ENCODE results near the gene TRPV3.

Gene TRPV3

GRCh38 chr17:3592216-3592860, 34.7 kb upstream of the TRPV3 start:
- no peaks in the 10 kb centered on the region for H3K27me3 ChIP-seq (ENCODE audit: low read length)
- no peaks in the 10 kb centered on the region for H3K79me2 ChIP-seq (ENCODE audit: insufficient read depth, low read length)

DNA sequence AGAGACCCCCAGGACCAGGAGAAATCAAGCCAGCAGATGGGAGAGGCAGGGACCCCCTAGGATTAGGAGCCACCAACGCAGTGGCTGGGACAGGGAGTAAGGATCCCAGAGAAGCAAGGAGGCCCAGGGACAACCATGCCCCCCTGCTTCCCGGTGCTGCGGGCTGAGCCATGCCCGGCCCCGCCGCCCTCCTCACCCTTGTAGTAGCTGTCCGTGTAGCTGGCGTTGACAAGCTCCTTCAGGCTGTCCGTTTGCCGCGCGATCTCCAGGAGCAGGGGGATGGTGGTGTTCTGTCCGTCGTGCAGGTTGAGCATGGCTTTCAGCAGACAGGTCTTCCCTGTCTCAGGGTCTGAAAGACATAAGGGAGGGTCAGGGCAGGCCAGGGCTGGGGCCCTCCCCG, 33.2 kb upstream of the TRPV3 start:
- Histone ChIP-seq H2AFZ (ENCODE audit: low read depth, low read length, severe bottlenecking) (no peak overlapping the region), H3K27me3 (ENCODE audit: low read length) (no peaks in the 10 kb centered on the region), H3K9me3 (ENCODE audit: insufficient read depth, low read length) (no peaks in the 10 kb centered on the region), H3K36me3 (ENCODE audit: low read length) (no peaks in the 10 kb centered on the region), H3K4me2 (ENCODE audit: low read depth, low read length, poor library complexity, severe bottlenecking) (no peak overlapping the region), H3K79me2 (ENCODE audit: insufficient read depth, low read length) (no peaks in the 10 kb centered on the region), H3K27ac (ENCODE audit: low read depth, low read length) (no peak overlapping the region), H3F3A (ENCODE audit: insufficient read depth) (no peaks in the 10 kb centered on the region), H3K9me2 (replicated peaks; ENCODE audit: insufficient read depth, low read length) (no peaks in the 10 kb centered on the region), H3K4me3 (ENCODE audit: insufficient read depth, low read length, poor library complexity, severe bottlenecking) (no peak overlapping the region), H3K9ac (ENCODE audit: low read length) (no peak overlapping the region), H4K20me1 (ENCODE audit: low read depth, low read length) (no peaks in the 10 kb centered on the region)
- no peak for TF ChIP-seq EZH2phosphoT487 (conservative IDR thresholded peaks at IDR 0.05; ENCODE audit: low read length)
- TF ChIP-seq CTCF (IDR thresholded peaks at IDR 0.05; ENCODE audit: insufficient read depth, low read length, poor library complexity, severe bottlenecking), result no peak

More at GRCh38 chr17:3592216-3592860, 34.7 kb upstream of the TRPV3 start:
- Histone ChIP-seq H3K9me3 (ENCODE audit: insufficient read depth, low read length) (no peaks in the 10 kb centered on the region), H3K9ac (ENCODE audit: low read length) (no peak overlapping the region), H3F3A (ENCODE audit: insufficient read depth) (no peaks in the 10 kb centered on the region), H4K20me1 (ENCODE audit: low read depth, low read length) (no peaks in the 10 kb centered on the region), H3K9me2 (replicated peaks; ENCODE audit: insufficient read depth, low read length) (no peaks in the 10 kb centered on the region), H3K4me3 (ENCODE audit: insufficient read depth, low read length, poor library complexity, severe bottlenecking) (no peak overlapping the region), H2AFZ (ENCODE audit: low read depth, low read length, severe bottlenecking) (no peak overlapping the region), H3K36me3 (ENCODE audit: low read length) (no peaks in the 10 kb centered on the region), H3K27ac (ENCODE audit: low read depth, low read length) (no peak overlapping the region), H3K4me2 (ENCODE audit: low read depth, low read length, poor library complexity, severe bottlenecking) (no peak overlapping the region)
- no peak for TF ChIP-seq EZH2phosphoT487 (conservative IDR thresholded peaks at IDR 0.05; ENCODE audit: low read length)
- TF ChIP-seq CTCF (IDR thresholded peaks at IDR 0.05; ENCODE audit: insufficient read depth, low read length, poor library complexity, severe bottlenecking), result no peak

DNA sequence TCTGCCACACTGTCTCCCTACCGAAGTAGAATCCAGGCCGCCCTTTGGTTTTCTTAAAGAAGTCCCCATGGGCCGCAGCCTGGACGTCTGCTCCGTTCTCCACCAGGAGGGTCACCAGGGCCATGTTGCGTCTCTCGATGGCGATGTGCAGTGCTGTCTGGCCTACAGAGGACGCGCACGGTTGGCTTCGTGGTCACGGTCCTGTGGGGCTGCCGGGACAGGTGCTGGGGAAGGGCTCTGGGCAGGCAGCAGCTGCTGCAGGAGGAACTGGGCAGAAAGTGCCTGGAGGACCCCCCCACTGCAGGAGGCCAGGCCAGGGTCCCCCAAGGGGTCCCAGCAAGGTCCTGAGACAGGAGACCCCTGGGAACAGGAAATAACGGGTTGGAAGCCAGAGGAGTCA, 32.6 kb upstream of the TRPV3 start:
- Histone ChIP-seq H3K27me3 (ENCODE audit: low read length) (no peaks in the 10 kb centered on the region), H3K4me2 (ENCODE audit: low read depth, low read length, poor library complexity, severe bottlenecking) (no peak overlapping the region), H3K27ac (ENCODE audit: low read depth, low read length) (no peak overlapping the region), H3K9me3 (ENCODE audit: insufficient read depth, low read length) (no peaks in the 10 kb centered on the region), H4K20me1 (ENCODE audit: low read depth, low read length) (no peaks in the 10 kb centered on the region), H3F3A (ENCODE audit: insufficient read depth) (no peaks in the 10 kb centered on the region), H3K36me3 (ENCODE audit: low read length) (no peaks in the 10 kb centered on the region), H3K9ac (ENCODE audit: low read length) (no peak overlapping the region), H3K4me3 (ENCODE audit: insufficient read depth, low read length, poor library complexity, severe bottlenecking) (no peak overlapping the region), H3K9me2 (replicated peaks; ENCODE audit: insufficient read depth, low read length) (no peaks in the 10 kb centered on the region), H3K79me2 (ENCODE audit: insufficient read depth, low read length) (no peaks in the 10 kb centered on the region), H2AFZ (ENCODE audit: low read depth, low read length, severe bottlenecking) (no peak overlapping the region)
- no peak for TF ChIP-seq CTCF (IDR thresholded peaks at IDR 0.05; ENCODE audit: insufficient read depth, low read length, poor library complexity, severe bottlenecking)
- no peak for TF ChIP-seq EZH2phosphoT487 (conservative IDR thresholded peaks at IDR 0.05; ENCODE audit: low read length)

All from SU-DHL-6 (cell line).